ENCODE measurements around the gene COL19A1.

The COL19A1 gene

DNA sequence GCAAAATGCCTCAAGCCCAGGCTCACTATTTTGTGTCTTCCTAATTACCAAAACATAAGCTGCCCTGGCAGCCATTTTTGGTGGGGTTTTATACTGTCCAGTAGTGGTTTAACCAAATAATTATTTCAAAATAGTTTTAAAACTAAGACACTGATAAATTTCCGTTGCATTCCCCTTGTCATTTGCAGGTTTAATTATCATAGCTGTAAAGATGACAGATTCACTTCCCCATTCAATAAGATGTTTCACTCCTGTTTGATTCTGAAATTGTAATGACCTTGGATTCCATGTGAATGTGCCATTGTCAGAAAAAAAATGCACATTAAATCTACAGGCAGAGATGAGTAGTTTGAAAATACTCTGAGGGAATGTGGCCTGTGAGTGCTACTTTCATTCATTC lies 264.5 kb downstream of the COL19A1 start:
- H3K4me3 ChIP-seq = no peak overlapping the region

DNA sequence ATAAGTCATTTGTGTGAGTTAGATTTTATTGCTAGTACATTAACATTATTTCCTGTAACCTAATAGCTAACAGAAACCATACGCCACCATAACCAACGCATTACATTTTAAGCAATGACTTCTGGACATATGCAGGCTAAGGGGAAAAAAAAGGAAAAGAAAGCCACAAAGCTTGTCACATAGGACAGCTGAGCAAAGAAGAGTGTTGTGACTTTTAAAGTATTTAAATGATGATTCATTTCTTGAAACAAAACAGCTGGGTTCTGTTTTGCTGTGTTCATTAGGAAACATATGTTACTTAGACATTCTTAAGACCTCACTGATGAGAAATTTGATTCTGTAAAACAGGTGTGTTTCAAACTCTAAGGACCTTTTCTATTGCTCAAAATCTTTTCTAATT lies 265.2 kb downstream of the COL19A1 start:
- H3K27ac ChIP-seq = no peak overlapping the region
- no peaks in the 10 kb centered on the region for H3K27me3 ChIP-seq
- no peaks in the 10 kb centered on the region for H3K36me3 ChIP-seq
- no peak overlapping the region for H3K4me3 ChIP-seq
- intact Hi-C loops (cut with DNase I; ENCODE audit: low total_unique reads) = no loop called here
- no peak for DNase-seq
- H3K4me1 ChIP-seq = no peaks in the 10 kb centered on the region
- TF ChIP-seq, protein P1, sequence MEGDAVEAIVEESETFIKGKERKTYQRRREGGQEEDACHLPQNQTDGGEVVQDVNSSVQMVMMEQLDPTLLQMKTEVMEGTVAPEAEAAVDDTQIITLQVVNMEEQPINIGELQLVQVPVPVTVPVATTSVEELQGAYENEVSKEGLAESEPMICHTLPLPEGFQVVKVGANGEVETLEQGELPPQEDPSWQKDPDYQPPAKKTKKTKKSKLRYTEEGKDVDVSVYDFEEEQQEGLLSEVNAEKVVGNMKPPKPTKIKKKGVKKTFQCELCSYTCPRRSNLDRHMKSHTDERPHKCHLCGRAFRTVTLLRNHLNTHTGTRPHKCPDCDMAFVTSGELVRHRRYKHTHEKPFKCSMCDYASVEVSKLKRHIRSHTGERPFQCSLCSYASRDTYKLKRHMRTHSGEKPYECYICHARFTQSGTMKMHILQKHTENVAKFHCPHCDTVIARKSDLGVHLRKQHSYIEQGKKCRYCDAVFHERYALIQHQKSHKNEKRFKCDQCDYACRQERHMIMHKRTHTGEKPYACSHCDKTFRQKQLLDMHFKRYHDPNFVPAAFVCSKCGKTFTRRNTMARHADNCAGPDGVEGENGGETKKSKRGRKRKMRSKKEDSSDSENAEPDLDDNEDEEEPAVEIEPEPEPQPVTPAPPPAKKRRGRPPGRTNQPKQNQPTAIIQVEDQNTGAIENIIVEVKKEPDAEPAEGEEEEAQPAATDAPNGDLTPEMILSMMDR (IDR thresholded peaks at IDR 0.05) = no peak
- no peaks in the 10 kb centered on the region for H3K9me3 ChIP-seq

More for the DNA sequence above, 264.5 kb downstream of the COL19A1 start:
- Histone ChIP-seq H3K36me3 (no peaks in the 10 kb centered on the region), H3K9me3 (no peaks in the 10 kb centered on the region), H3K4me1 (no peaks in the 10 kb centered on the region), H3K27me3 (no peaks in the 10 kb centered on the region), H3K27ac (no peak overlapping the region)
- intact Hi-C loops (cut with DNase I; ENCODE audit: low total_unique reads) = no loop called here
- TF ChIP-seq, protein P1 (IDR thresholded peaks at IDR 0.05) = no peak
- DNase-seq = no peak

DNA sequence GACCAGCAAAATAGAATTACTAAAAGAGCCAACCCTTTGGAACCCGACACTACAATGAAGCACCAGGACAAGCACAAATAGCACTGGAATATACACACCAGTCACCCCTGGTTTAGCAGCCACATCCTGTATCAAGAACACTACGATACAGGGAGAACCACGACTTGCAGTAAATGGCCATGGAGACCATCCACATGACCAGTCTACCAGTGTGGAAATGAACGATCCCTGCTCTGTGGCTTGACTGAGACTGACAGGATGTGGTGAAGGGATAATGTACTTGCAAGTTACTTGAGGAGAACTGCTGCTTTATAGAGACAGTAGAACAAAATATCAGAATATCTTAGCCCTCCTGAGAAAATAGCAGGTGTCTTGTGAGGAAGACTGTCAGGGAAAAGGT lies 266.9 kb downstream of the COL19A1 start:
- TF ChIP-seq, protein P1 (IDR thresholded peaks at IDR 0.05) = no peak
- Histone ChIP-seq H3K4me1 (no peaks in the 10 kb centered on the region), H3K36me3 (no peaks in the 10 kb centered on the region), H3K4me3 (no peak overlapping the region), H3K27ac (no peak overlapping the region), H3K9me3 (no peaks in the 10 kb centered on the region), H3K27me3 (no peaks in the 10 kb centered on the region)
- DNase-seq = no peak
- intact Hi-C loops (cut with DNase I; ENCODE audit: low total_unique reads) = no loop called here

DNA sequence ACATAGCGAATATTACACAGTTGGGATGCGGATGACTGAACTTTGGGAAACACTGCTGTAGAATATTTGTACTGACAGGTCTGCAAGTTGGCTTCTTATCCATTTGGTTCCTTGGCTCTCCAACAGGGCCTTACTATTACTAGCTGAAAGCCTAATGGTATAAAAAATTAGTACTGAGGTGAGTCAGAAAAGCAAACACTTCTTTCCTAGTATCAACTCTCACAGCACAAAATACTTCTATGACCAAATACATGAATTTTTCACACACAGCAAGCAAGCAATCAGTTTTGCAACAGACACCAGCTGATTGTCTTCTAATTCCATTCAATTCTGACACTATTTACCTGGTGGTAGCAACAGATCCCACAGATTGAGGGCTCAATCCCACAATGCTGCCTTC lies 268.2 kb downstream of the COL19A1 start:
- intact Hi-C loops (cut with DNase I; ENCODE audit: low total_unique reads) = no loop called here
- no peak for DNase-seq
- Histone ChIP-seq H3K4me1 (no peaks in the 10 kb centered on the region), H3K27me3 (no peaks in the 10 kb centered on the region), H3K9me3 (no peaks in the 10 kb centered on the region), H3K27ac (no peak overlapping the region), H3K4me3 (no peak overlapping the region), H3K36me3 (no peaks in the 10 kb centered on the region)
- TF ChIP-seq, protein P1 (IDR thresholded peaks at IDR 0.05) = no peak

DNA sequence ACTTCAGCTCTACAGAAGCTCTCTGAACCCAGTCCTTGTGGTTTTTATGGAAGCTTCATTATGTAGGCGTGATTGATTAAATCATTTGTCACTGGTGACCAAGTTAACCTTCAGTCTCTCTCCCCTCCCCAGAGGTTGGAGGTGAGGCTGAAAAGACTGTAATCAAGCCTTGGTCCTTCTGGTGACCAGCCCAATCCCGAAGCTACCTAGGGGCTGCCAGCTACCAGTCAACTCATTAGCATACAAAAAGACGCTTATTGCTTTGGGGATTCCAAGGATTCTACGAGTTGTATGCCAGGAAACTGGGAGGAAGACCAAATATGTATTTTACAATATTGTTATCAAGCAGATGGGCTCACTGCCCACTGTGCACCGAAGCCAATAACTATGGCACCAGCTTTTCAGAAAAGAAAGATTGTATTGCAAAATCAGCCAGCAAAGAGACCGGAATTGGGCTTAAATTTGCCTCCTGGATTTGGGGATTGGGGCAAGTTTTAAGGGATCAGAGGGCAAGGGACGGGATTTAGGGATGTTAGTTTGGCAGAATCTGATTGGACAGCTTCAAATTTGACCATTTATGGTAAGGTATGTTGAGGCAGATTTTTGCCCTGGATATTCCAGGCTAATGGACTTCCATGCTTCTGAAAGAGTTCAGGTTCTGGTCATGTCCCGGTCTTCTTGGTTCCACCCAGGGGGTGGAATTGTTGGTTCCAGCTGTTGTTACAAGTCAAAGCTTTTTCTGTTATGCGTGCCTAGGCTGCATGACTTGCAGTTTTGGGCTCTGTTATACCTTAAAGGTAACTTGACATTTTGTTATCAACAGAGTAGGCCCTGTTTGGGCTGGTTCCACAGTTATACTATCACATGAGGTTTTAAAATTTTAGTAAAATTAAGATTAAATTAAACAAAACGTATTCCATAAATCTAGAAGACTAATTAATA lies 269.1 kb downstream of the COL19A1 start:
- Histone ChIP-seq H3K9me3 (no peaks in the 10 kb centered on the region), H3K4me3 (no peak overlapping the region), H3K36me3 (no peaks in the 10 kb centered on the region), H3K27ac (no peak overlapping the region), H3K4me1 (no peaks in the 10 kb centered on the region), H3K27me3 (no peaks in the 10 kb centered on the region)
- TF ChIP-seq, protein P1 (IDR thresholded peaks at IDR 0.05) = no peak
- intact Hi-C loops (cut with DNase I; ENCODE audit: low total_unique reads) = no loop called here
- DNase-seq = no peak
